B cell (primary cell): Measurements from ENCODE around the gene CRYBA1.

Experiments
- CTCF ChIP-seq: fragments of 200-600 bp; IDR thresholded peaks from one replicate; pipeline ENCODE4 v1.8.0; 2022; ENCODE audit warnings: antibody characterized with exemption, mild to moderate bottlenecking
- EZH2 ChIP-seq: IDR thresholded peaks from 2 replicates; pipeline ENCODE4 v1.6.1; 2012; ENCODE audit warnings: borderline replicate concordance, low read depth, mild to moderate bottlenecking, moderate library complexity, low read length; ENCODE audit not compliant: insufficient read depth, poor library complexity, severe bottlenecking

- no peak for TF ChIP-seq EZH2
- TF ChIP-seq CTCF: no peak
Observed at GRCh38 chr17:29209073-29209472, 37.6 kb upstream of the CRYBA1 start.
